Coronary artery (tissue), 2 donors: Measurements from ENCODE around the gene MAGI2.

Source experiments
- DNase-seq: peaks from one replicate; pipeline ENCODE4 v3.0.0-alpha.2; 2017; ENCODE audit warnings: low spot score
- H3K27ac ChIP-seq, 2 donors: fragments of 200-600 bp; sonication (generic); one replicate each; pipeline ENCODE4 v1.5.1; 2016 to 2019
- H3K4me3 ChIP-seq: fragments of 200-600 bp; sonication (generic); 2 replicates; pipeline ENCODE4 v1.5.1; 2016; ENCODE audit warnings: mild to moderate bottlenecking, moderate library complexity
- TF ChIP-seq, protein P1 (sequence below): fragments of 200-600 bp; sonication (generic); IDR thresholded peaks from one replicate; pipeline ENCODE4 v1.5.1; 2019; ENCODE audit warnings: antibody characterized with exemption

MAGI2 gene

DNA sequence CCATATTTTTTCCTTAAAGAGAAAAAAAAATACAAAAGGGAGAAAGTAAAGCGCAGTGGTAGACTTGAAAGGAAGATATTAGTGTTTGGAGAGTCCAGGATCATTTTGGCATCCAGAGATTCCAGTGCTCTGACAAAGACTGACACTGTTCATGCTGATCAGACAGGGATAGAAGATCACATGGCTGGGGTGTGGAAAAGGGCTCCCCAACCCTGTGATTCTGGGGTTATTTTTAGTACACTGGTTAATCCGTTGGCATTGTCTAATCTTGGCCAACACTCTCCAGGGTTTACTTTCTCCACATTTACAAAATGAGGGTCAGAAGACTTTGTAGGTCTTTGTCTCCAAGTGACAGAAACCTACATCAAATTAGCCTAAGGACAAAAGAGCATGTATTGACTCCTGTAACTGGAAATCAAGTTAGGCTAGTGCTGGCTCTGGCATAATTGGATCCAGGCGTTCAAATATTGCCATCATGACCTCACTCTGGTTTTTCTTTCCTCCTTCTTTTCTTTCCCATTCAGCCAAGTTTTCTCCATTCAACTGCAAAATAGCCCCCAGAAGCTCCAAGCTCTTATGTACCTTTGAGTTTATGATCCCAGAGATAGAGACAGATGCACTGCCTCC, 1473.3 kb downstream of the MAGI2 start:
- no peak overlapping the region for H3K4me3 ChIP-seq
- DNase-seq, result no peak
- no peak overlapping the region for H3K27ac ChIP-seq
- TF ChIP-seq, protein P1, sequence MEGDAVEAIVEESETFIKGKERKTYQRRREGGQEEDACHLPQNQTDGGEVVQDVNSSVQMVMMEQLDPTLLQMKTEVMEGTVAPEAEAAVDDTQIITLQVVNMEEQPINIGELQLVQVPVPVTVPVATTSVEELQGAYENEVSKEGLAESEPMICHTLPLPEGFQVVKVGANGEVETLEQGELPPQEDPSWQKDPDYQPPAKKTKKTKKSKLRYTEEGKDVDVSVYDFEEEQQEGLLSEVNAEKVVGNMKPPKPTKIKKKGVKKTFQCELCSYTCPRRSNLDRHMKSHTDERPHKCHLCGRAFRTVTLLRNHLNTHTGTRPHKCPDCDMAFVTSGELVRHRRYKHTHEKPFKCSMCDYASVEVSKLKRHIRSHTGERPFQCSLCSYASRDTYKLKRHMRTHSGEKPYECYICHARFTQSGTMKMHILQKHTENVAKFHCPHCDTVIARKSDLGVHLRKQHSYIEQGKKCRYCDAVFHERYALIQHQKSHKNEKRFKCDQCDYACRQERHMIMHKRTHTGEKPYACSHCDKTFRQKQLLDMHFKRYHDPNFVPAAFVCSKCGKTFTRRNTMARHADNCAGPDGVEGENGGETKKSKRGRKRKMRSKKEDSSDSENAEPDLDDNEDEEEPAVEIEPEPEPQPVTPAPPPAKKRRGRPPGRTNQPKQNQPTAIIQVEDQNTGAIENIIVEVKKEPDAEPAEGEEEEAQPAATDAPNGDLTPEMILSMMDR, result no peak

DNA sequence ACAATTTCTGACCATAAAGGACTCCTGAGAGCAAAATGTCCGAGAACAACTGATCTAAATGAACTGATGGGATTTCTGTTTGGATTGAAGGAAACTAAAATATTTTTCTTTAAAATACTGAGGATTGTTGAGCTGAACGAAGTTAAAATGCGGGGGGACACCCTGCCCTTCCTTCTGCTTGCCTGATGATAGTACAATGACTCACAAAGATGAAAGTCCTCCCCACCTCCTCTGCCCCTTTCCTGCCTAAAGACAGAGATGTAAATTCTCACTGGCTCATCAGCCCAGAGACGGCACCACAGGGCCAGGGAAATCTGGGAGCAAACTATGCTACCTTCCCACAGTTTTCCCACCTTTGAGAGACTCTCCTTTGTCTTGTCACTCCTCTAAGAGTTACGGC, 1474.2 kb downstream of the MAGI2 start:
- DNase-seq, result no peak
- TF ChIP-seq, protein P1, result no peak
- no peak overlapping the region for H3K27ac ChIP-seq

DNA sequence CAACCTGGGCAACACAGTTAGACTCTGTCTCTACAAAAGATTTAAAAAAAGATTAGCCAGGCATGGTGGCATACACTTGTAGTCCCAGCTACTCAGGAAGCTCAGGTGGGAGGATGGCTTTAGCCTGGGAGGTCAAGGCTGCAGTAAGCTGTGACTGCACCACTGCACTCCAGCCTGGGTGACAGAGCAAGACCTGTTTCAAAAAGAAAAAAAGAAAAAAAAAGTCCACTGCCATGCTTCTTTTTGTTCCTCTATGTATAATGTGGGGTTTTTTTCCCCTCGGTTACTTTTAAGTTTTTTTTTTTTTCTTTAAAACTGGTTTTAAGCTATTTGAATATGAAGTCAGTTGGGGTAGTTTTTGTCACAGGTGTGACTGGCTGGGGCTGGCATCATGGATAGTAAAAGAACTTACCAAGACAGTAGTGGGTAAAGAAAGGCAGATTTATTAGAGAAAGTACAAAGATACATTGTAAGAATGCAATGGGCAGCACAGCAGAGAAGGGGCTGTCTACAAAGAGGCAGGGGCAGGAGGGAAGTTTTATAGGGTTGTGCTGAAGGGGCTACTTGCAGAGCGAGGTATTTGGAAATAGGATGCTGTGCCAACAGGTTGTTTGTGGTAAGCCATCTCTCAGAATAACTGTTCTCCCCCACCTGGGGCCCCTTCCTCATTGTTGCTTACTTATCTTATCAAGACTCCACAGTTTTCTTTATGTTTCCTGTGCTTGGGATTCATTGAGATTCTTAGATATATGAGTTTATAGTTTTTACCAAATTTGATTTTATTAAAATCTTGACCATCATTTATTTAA, 1477.6 kb downstream of the MAGI2 start:
- TF ChIP-seq, protein P1, result no peak
- Histone ChIP-seq H3K27ac (no peak overlapping the region), H3K4me3 (no peak overlapping the region)
- no peak for DNase-seq

More for the DNA sequence above, 1474.2 kb downstream of the MAGI2 start:
- no peak overlapping the region for H3K4me3 ChIP-seq

DNA sequence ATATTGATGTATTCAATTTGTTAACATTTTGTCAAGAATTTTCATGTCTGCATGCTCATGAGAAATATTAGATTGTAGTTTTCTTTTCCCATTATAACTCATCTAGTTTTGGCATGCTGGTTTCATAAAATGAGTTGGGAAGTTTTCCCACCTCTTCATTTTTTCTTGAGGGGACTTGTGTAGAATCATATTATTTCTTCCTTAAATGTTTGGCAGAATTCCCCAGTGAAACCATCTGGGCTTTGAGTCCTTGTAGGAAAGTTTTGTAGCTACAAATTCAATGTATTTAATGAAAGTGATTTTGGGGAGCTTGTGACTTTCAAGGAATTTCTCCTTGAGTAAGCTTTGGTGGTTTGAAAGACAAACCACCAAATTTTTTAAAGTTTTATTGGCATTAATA, 1481.7 kb downstream of the MAGI2 start:
- Histone ChIP-seq H3K27ac (no peak overlapping the region), H3K4me3 (no peak overlapping the region)
- no peak for DNase-seq
- TF ChIP-seq, protein P1, result no peak

DNA sequence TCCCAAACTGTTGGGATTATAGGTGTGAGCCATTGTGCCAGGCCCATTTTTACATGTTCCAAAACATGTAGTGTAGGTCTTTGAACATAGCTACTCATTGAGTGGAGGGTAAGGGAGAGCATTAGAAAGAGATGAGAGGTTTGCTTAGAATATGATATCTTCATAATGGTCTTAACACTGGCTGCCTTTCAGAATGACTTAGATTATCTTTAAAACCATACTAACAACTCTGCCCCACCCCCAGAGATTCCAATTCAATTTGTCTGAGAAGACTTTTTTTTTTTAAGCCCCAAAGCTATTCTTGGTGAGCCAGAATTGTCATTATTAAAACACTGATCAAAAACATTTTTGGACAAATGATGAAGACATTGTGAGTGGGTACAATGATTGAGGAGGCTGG, 1486.0 kb downstream of the MAGI2 start:
- no peak overlapping the region for H3K4me3 ChIP-seq
- no peak for DNase-seq
- TF ChIP-seq, protein P1, result no peak
- H3K27ac ChIP-seq, result no peak overlapping the region
